Smooth muscle cell (in vitro differentiated cells): ENCODE data around the gene VMO1. TPM values are rescaled to one million over a fixed set of nuclear protein-coding genes. Genes with fewer than 3 reads are reported as not detected.

ENCODE experiments used
- DNase-seq: peaks from one replicate; lab custom pipeline; 2025; ENCODE audit not compliant: unreplicated experiment; lab: John Stamatoyannopoulos, UW
- H2AFZ ChIP-seq: fragments of 200-600 bp; sonication (generic); 2 replicates; pipeline ENCODE4 v1.6.0; 2016; ENCODE audit warnings: antibody characterized with exemption, low read depth, mild to moderate bottlenecking
- H3F3A ChIP-seq: fragments of 200-600 bp; sonication (generic); 2 replicates; pipeline ENCODE4 v1.6.0; 2017; ENCODE audit warnings: antibody characterized with exemption, low read depth
- H3K27ac ChIP-seq: fragments of 200-600 bp; sonication (generic); 2 replicates; pipeline ENCODE4 v1.5.1; 2016; ENCODE audit warnings: low read depth, mild to moderate bottlenecking
- H3K27me3 ChIP-seq: fragments of 200-600 bp; sonication (generic); 2 replicates; pipeline ENCODE4 v1.6.1; 2016; ENCODE audit warnings: low read depth, mild to moderate bottlenecking
- H3K36me3 ChIP-seq: fragments of 200-600 bp; sonication (generic); 2 replicates; pipeline ENCODE4 v1.5.1; 2016; ENCODE audit warnings: low read depth
- H3K4me1 ChIP-seq: fragments of 200-600 bp; sonication (generic); 2 replicates; pipeline ENCODE4 v1.5.1; 2016; ENCODE audit warnings: low read depth
- H3K4me2 ChIP-seq: fragments of 200-600 bp; sonication (generic); 2 replicates; pipeline ENCODE4 v1.6.0; 2016; ENCODE audit warnings: mild to moderate bottlenecking
- H3K4me3 ChIP-seq: fragments of 200-600 bp; sonication (generic); 2 replicates; pipeline ENCODE4 v1.5.1; 2016; ENCODE audit warnings: mild to moderate bottlenecking
- H3K79me2 ChIP-seq: fragments of 200-600 bp; sonication (generic); 2 replicates; pipeline ENCODE4 v1.6.0; 2016; ENCODE audit warnings: low read depth, mild to moderate bottlenecking
- H3K9ac ChIP-seq: fragments of 200-600 bp; sonication (generic); 2 replicates; pipeline ENCODE4 v1.6.0; 2016; ENCODE audit warnings: low read depth
- H3K9me3 ChIP-seq: fragments of 200-600 bp; sonication (generic); replicated peaks from 2 replicates; pipeline ENCODE4 v1.5.1; 2016; ENCODE audit warnings: low read depth
- H4K20me1 ChIP-seq: fragments of 200-600 bp; sonication (generic); 2 replicates; pipeline ENCODE4 v1.6.0; 2016; ENCODE audit warnings: low read depth
- WGBS: methylation state at CpG from one replicate; pipeline ENCODE4 v1.1.7; 2016; ENCODE audit warnings: low lambda C conversion rate; 5-methylcytosine and 5-hydroxymethylcytosine counted together
- polyA plus RNA-seq: library from polyadenylated mRNA; unstranded; fragments of >200 nt; fragmentation: Nextera tagmentation; extraction: Ambion mirVana; gene quantifications from 2 replicates; pipeline ENCODE4 v1.2.1, GENCODE V29; 2016
- total RNA-seq: library from RNA; depleted of rRNA; stranded (reverse); fragments of >200 nt; gene quantifications from 2 replicates; pipeline ENCODE4 v1.2.3, GENCODE V29; 2014
- TF ChIP-seq, protein P1 (sequence below): fragments of 200-600 bp; sonication (generic); IDR thresholded peaks from 2 replicates; pipeline ENCODE4 v1.5.1; 2017; ENCODE audit warnings: borderline replicate concordance, mild to moderate bottlenecking, antibody characterized with exemption; ENCODE audit not compliant: insufficient read depth, poor library complexity, severe bottlenecking

Gene VMO1
- total and polyA plus RNA-seq, 2 experiments from 2014 or later: 0.94 TPM; not detected in 1

DNA sequence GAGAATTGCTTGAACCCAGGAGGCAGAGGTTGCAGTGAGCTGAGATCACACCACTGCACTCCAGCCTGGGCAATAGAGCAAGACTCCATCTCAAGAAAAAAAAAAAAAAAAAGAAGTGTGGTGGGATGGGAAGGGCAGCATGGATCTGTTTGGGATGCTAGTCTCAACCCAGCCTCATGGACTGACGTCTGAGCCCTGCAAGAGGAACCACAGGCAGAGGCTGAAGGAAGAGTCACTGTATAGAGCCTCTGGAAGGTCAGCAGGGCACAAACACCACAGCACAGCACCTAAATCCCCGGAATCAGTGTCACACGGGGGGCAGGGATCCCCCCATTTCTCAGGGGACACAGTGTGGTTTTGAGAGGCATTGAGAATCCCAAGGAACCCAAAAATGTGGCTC, 35.6 kb downstream of the VMO1 start:
- WGBS: 52% methylated on average over 3 of the region's 3 CpGs
- H3F3A ChIP-seq: no peaks in the 10 kb centered on the region
- H3K79me2 ChIP-seq: no peaks in the 10 kb centered on the region
- H3K27ac ChIP-seq: no peak overlapping the region
- H3K9ac ChIP-seq: no peak overlapping the region
- H3K4me2 ChIP-seq: no peak overlapping the region
- H3K4me1 ChIP-seq: peaks cover 2% of the 10 kb centered on the region
- DNase-seq: no peak
- H2AFZ ChIP-seq: no peak overlapping the region
- no peaks in the 10 kb centered on the region for H4K20me1 ChIP-seq
- H3K9me3 ChIP-seq: no peaks in the 10 kb centered on the region
- TF ChIP-seq, protein P1, sequence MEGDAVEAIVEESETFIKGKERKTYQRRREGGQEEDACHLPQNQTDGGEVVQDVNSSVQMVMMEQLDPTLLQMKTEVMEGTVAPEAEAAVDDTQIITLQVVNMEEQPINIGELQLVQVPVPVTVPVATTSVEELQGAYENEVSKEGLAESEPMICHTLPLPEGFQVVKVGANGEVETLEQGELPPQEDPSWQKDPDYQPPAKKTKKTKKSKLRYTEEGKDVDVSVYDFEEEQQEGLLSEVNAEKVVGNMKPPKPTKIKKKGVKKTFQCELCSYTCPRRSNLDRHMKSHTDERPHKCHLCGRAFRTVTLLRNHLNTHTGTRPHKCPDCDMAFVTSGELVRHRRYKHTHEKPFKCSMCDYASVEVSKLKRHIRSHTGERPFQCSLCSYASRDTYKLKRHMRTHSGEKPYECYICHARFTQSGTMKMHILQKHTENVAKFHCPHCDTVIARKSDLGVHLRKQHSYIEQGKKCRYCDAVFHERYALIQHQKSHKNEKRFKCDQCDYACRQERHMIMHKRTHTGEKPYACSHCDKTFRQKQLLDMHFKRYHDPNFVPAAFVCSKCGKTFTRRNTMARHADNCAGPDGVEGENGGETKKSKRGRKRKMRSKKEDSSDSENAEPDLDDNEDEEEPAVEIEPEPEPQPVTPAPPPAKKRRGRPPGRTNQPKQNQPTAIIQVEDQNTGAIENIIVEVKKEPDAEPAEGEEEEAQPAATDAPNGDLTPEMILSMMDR: no peak
- H3K27me3 ChIP-seq: peaks cover 45% of the 10 kb centered on the region
- H3K36me3 ChIP-seq: no peaks in the 10 kb centered on the region
- H3K4me3 ChIP-seq: no peak overlapping the region

DNA sequence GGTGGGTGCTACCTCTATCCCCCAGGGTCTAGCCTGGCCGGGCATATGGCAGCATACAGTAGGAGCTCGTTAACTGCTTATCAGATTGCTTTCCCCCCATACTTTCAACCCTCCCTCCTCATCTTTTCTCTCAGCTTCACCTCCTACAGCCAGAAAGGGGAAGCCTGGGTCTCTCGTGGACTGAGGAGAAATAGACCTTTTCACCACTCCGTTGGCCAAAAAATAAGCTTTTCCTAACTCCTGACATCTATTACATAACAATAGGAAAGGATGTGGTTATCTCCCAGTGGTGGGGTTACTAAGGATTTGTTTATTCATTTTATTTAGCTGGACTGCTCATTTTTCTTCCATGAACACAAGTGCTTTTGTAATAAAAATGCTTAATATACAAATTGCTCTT, 37.5 kb downstream of the VMO1 start:
- Histone ChIP-seq H3K27ac (no peak overlapping the region), H2AFZ (no peak overlapping the region), H3K27me3 (peaks cover 50% of the 10 kb centered on the region), H3K9ac (no peak overlapping the region), H3K36me3 (no peaks in the 10 kb centered on the region), H3K9me3 (no peaks in the 10 kb centered on the region), H4K20me1 (no peaks in the 10 kb centered on the region), H3K4me1 (peaks cover 6% of the 10 kb centered on the region), H3F3A (no peaks in the 10 kb centered on the region), H3K79me2 (no peaks in the 10 kb centered on the region), H3K4me3 (no peak overlapping the region), H3K4me2 (no peak overlapping the region)
- TF ChIP-seq, protein P1: no peak
- 78% methylated on average over 4 of the region's 4 CpGs for WGBS
- DNase-seq: no peak

DNA sequence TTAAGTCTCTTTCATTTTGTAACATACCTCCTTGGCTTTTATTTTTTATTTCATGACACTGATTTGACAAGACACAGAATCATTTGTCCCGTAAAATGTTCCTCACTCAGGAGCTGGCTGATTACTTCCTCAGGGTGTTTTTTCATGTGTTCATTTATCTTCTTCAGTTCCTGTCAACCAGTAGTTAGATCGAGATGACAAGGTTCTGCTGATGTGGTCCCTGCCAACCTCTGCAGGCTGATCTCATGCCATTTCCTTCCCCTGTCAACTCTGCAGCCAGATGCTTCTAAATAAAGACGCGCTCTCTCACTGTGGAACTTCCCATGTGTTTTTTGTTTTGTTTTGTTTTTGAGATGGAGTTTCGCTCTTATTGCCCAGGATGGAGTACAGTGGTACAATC, 38.3 kb downstream of the VMO1 start:
- no peaks in the 10 kb centered on the region for H3K36me3 ChIP-seq
- 78% methylated on average over 5 of the region's 5 CpGs for WGBS
- H4K20me1 ChIP-seq: no peaks in the 10 kb centered on the region
- H3K4me3 ChIP-seq: no peak overlapping the region
- H2AFZ ChIP-seq: no peak overlapping the region
- H3F3A ChIP-seq: no peaks in the 10 kb centered on the region
- H3K27me3 ChIP-seq: peaks cover 45% of the 10 kb centered on the region
- no peak overlapping the region for H3K9ac ChIP-seq
- no peaks in the 10 kb centered on the region for H3K9me3 ChIP-seq
- H3K79me2 ChIP-seq: no peaks in the 10 kb centered on the region
- H3K27ac ChIP-seq: no peak overlapping the region
- TF ChIP-seq, protein P1: no peak
- no peak overlapping the region for H3K4me2 ChIP-seq
- no peak for DNase-seq
- H3K4me1 ChIP-seq: peaks cover 6% of the 10 kb centered on the region
